Activated CD8-positive, alpha-beta T cell treated with anti-CD3 and anti-CD28 coated beads for 36 hours (primary cell): ENCODE data around the gene IFNAR2. TPM values are rescaled to one million over a fixed set of nuclear protein-coding genes. Genes with fewer than 3 reads are reported as not detected.
"Not testable (repeated sequence)": the region's sequence is repeated elsewhere in the genome, so short reads cannot be mapped to it uniquely, and the experiment has no call there.

Experiments used
- ATAC-seq: fragments of 200-7000 bp; cut with Tn5 transposase; one replicate; pipeline ENCODE4 v1.10.0; 2021; ENCODE audit warnings: mild to moderate bottlenecking, moderate library complexity
- CTCF ChIA-PET: fragments of 350-600 bp; sonication (Branson Sonifier 250); formaldehyde crosslinking; loops from one replicate; lab custom pipeline; 2021; ENCODE audit warnings: antibody characterized with exemption; lab: Charles Lee
- POLR2A ChIA-PET: fragments of 350-600 bp; sonication (Branson Sonifier 250); formaldehyde crosslinking; loops from one replicate; lab custom pipeline; 2021; ENCODE audit warnings: antibody characterized with exemption; lab: Charles Lee
- DNase-seq: peaks from one replicate; pipeline ENCODE4 v3.0.0-alpha.2; 2020
- H3K27ac Mint-ChIP-seq: one replicate; pipeline ENCODE4 v1.8.0; 2021; ENCODE audit warnings: mild to moderate bottlenecking, mixed read lengths
- H3K27me3 Mint-ChIP-seq: one replicate; pipeline ENCODE4 v1.8.0; 2021; ENCODE audit warnings: mixed read lengths
- H3K36me3 Mint-ChIP-seq: one replicate; pipeline ENCODE4 v1.8.0; 2021; ENCODE audit warnings: low read depth, mixed read lengths
- H3K4me1 Mint-ChIP-seq: one replicate; pipeline ENCODE4 v1.8.0; 2021; ENCODE audit warnings: low read depth, mixed read lengths
- H3K4me3 Mint-ChIP-seq: one replicate; pipeline ENCODE4 v1.8.0; 2021; ENCODE audit warnings: mild to moderate bottlenecking, moderate library complexity, mixed read lengths
- H3K9me3 Mint-ChIP-seq: one replicate; pipeline ENCODE4 v1.8.0; 2021; ENCODE audit warnings: mixed read lengths
- CTCF ChIP-seq: fragments of 200-600 bp; IDR thresholded peaks from one replicate; pipeline ENCODE4 v1.8.0; 2022; ENCODE audit warnings: antibody characterized with exemption, mild to moderate bottlenecking
- intact Hi-C: fragments of 100-400 bp; cut with micrococcal nuclease; formaldehyde crosslinking; loops from one replicate; pipeline ENCODE4 v1.10.0; 2022
- total RNA-seq, 2 experiments: library from RNA; stranded (reverse); gene quantifications; one replicate each; pipeline ENCODE4 v1.2.3, GENCODE V29; 2021

IFNAR2 gene
- total RNA-seq, 2 experiments from 2014 or later, result 34.3 to 38.6 TPM

GRCh38 chr21:33251119-33251518 is 21.4 kb downstream of the IFNAR2 start:
- no peaks in the 10 kb centered on the region for H3K9me3 Mint-ChIP-seq
- intact Hi-C loops, result no loop called here
- peak overlapping the region; percentile 63 for H3K27ac Mint-ChIP-seq
- H3K27me3 Mint-ChIP-seq, result no peaks in the 10 kb centered on the region
- no peak overlapping the region for H3K4me3 Mint-ChIP-seq
- ChIA-PET POLR2A (interaction anchor here (1.0 to 2.0 kb wide), 2 partner anchors 15 to 16 kb away, joined by 4 to 10 read pairs; partner anchors contain the start of gene IL10RB), CTCF (interaction anchor here (0.7 to 1.6 kb wide), 3 partner anchors 54 to 124 kb away, joined by 3 to 4 read pairs (median 4); no protein-coding TSS in a partner anchor)
- ATAC-seq (no peak), DNase-seq (no peak)
- no peak for TF ChIP-seq CTCF
- peaks cover 84% of the 10 kb centered on the region for H3K36me3 Mint-ChIP-seq
- H3K4me1 Mint-ChIP-seq, result peaks cover 53% of the 10 kb centered on the region

GRCh38 chr21:33253382-33253781 is 23.6 kb downstream of the IFNAR2 start:
- CTCF ChIA-PET, intact Hi-C loops, ATAC-seq, H3K4me3 Mint-ChIP-seq, H3K27me3 Mint-ChIP-seq, DNase-seq, H3K9me3 Mint-ChIP-seq, POLR2A ChIA-PET: not testable (repeated sequence)
- peaks cover 86% of the 10 kb centered on the region for H3K36me3 Mint-ChIP-seq
- peaks cover 44% of the 10 kb centered on the region for H3K4me1 Mint-ChIP-seq
- H3K27ac Mint-ChIP-seq, result peak overlapping the region; percentile 54

GRCh38 chr21:33254766-33255165 is 25.0 kb downstream of the IFNAR2 start:
- peaks cover 85% of the 10 kb centered on the region for H3K36me3 Mint-ChIP-seq
- DNase-seq, result no peak
- intact Hi-C loops, result no loop called here
- no peaks in the 10 kb centered on the region for H3K27me3 Mint-ChIP-seq
- H3K27ac Mint-ChIP-seq, result peak overlapping the region; percentile 72
- peaks cover 1% of the 10 kb centered on the region for H3K9me3 Mint-ChIP-seq
- ChIA-PET POLR2A (interaction anchor here (1.0 to 1.9 kb wide), 4 partner anchors 10 to 23 kb away, joined by 3 to 6 read pairs (median 5); partner anchors contain the start of gene IL10RB), CTCF (interaction anchor here (1.6 kb wide), 1 partner anchor 11 kb away, joined by 7 read pairs; the partner anchor contains the start of gene IL10RB)
- peaks cover 45% of the 10 kb centered on the region for H3K4me1 Mint-ChIP-seq
- no peak for ATAC-seq
- H3K4me3 Mint-ChIP-seq, result no peak overlapping the region
- no peak for TF ChIP-seq CTCF

- no peaks in the 10 kb centered on the region for H3K27me3 Mint-ChIP-seq
- peak; percentile 69 for ATAC-seq
- POLR2A ChIA-PET, result interaction anchor here (0.7 to 1.9 kb wide), 6 partner anchors 10 to 188 kb away, joined by 3 to 6 read pairs (median 4); partner anchors contain the start of gene IL10RB
These were observed 25.7 kb downstream of the IFNAR2 start for GRCh38 chr21:33255404-33255803.

GRCh38 chr21:33256019-33256418 is 26.3 kb downstream of the IFNAR2 start:
- POLR2A ChIA-PET, result interaction anchor here (0.9 to 1.9 kb wide), 6 partner anchors 8 to 38 kb away, joined by 3 to 6 read pairs (median 4); partner anchors contain the start of gene IL10RB
- Mint-ChIP-seq H3K27me3 (no peaks in the 10 kb centered on the region), H3K4me1 (peaks cover 51% of the 10 kb centered on the region), H3K4me3 (no peak overlapping the region), H3K27ac (peak overlapping the region; percentile 72), H3K9me3 (peaks cover 1% of the 10 kb centered on the region), H3K36me3 (peaks cover 81% of the 10 kb centered on the region)
- DNase-seq, result peak; percentile 40
- peak; percentile 64 for ATAC-seq
- CTCF ChIA-PET, result interaction anchor here (1.0 to 1.6 kb wide), 3 partner anchors 10 to 59 kb away, joined by 3 to 7 read pairs (median 3); partner anchors contain the start of gene IL10RB
- intact Hi-C loops, result no loop called here
- no peak for TF ChIP-seq CTCF

More at GRCh38 chr21:33255404-33255803, 25.7 kb downstream of the IFNAR2 start:
- peaks cover 51% of the 10 kb centered on the region for H3K4me1 Mint-ChIP-seq
- DNase-seq, result no peak
- peaks cover 1% of the 10 kb centered on the region for H3K9me3 Mint-ChIP-seq
- H3K36me3 Mint-ChIP-seq, result peaks cover 86% of the 10 kb centered on the region
- peak overlapping the region; percentile 72 for H3K27ac Mint-ChIP-seq
- CTCF ChIA-PET, result interaction anchor here (1.0 to 1.6 kb wide), 3 partner anchors 10 to 58 kb away, joined by 3 to 7 read pairs (median 3); partner anchors contain the start of gene IL10RB
- TF ChIP-seq CTCF, result no peak
- H3K4me3 Mint-ChIP-seq, result no peak overlapping the region
- intact Hi-C loops, result no loop called here
